Epithelial cell of proximal tubule (primary cell): ENCODE measurements around the gene SGO2. TPM values are rescaled to one million over a fixed set of nuclear protein-coding genes. Genes with fewer than 3 reads are reported as not detected.

ENCODE experiments used
- DNase-seq: peaks from one replicate; pipeline ENCODE4 v3.0.0-alpha.2; 2011; ENCODE audit warnings: low read depth
- H3K4me3 ChIP-seq: 2 replicates; pipeline ENCODE4 v1.5.1; 2011; ENCODE audit warnings: low read depth, mild to moderate bottlenecking, low read length
- total RNA-seq: library from RNA; depleted of rRNA; stranded (reverse); fragments of >200 nt; gene quantifications from 2 replicates; pipeline ENCODE4 v1.2.3, GENCODE V29; 2015
- TF ChIP-seq, protein P1 (sequence below): conservative IDR thresholded peaks from 2 replicates; pipeline ENCODE4 v1.5.1; 2012; ENCODE audit warnings: low read depth, mild to moderate bottlenecking, low read length

SGO2 gene
- total RNA-seq, 1 donor from 2014 or later = 29.4 TPM

DNA sequence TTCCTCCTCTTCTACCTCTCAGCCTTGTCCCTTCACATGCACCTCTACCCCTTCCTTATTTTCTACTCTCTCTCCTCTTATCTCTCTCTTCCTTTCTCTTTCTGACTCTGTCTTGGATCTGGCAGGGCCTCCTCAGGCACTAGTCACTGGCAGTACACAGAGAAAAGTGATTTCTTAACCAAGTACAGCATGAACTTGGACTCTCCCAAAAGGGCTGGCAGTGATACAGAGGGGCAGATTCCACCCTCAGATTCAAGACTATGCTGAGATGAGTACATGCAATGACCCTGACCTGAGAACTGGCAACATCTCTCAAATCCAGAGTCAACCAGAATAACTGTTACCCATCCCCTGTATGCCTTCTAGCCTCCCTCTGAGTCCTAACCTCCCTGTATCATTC lies 64.1 kb downstream of the SGO2 start:
- DNase-seq = no peak
- TF ChIP-seq, protein P1, sequence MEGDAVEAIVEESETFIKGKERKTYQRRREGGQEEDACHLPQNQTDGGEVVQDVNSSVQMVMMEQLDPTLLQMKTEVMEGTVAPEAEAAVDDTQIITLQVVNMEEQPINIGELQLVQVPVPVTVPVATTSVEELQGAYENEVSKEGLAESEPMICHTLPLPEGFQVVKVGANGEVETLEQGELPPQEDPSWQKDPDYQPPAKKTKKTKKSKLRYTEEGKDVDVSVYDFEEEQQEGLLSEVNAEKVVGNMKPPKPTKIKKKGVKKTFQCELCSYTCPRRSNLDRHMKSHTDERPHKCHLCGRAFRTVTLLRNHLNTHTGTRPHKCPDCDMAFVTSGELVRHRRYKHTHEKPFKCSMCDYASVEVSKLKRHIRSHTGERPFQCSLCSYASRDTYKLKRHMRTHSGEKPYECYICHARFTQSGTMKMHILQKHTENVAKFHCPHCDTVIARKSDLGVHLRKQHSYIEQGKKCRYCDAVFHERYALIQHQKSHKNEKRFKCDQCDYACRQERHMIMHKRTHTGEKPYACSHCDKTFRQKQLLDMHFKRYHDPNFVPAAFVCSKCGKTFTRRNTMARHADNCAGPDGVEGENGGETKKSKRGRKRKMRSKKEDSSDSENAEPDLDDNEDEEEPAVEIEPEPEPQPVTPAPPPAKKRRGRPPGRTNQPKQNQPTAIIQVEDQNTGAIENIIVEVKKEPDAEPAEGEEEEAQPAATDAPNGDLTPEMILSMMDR = no peak
- H3K4me3 ChIP-seq = no peak overlapping the region

DNA sequence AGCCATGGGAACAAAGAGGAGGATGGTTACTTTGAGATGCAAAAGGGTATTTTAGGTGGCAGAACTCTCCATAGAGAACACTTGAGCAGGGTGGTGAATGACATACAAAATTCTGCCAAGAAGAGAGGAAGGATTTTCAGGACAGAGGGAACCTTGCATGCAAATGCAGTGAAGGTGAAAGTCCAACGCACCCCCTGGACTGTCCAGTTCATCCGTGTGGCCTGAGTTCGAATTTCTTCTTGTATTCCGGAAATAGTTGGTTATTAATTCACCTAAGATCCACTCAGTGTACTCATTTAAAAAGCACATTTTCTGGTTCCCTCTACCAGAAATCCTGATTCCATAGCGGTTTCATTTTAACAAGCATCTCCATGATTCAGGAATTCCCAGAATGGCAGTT lies 65.3 kb downstream of the SGO2 start:
- TF ChIP-seq, protein P1 = no peak
- no peak overlapping the region for H3K4me3 ChIP-seq
- DNase-seq = no peak

DNA sequence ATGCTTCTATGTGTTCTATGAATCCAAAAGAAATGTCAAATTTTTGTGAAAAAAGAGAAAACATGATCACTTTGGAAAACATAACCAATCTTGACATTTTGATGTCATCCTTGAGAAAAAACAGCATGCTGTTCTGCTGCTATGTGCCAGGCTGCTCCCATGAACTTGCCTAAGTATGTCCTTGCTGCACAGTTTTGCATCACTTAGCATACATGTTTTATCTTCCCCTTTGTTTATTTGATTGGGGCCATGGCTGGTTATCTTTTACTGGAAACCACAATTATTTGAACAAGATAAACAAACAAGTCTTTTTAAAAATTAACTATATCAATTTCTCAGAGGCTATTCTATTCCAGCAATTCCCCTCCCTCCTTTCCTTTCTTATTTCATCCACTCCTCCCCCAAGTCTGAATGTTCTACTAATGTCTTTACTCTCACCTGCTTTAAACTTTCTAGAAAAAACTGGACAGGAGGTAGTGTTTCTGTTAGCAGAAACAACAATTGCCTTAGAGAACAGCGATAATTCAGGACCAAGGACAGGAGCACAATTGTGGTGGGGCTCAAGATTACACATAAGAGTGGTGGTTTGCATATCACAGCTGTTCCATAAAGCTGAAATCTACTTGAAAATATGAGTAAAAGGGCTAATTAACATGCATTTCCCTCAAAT lies 66.5 kb downstream of the SGO2 start:
- H3K4me3 ChIP-seq = no peak overlapping the region
- no peak for DNase-seq
- TF ChIP-seq, protein P1 = no peak

DNA sequence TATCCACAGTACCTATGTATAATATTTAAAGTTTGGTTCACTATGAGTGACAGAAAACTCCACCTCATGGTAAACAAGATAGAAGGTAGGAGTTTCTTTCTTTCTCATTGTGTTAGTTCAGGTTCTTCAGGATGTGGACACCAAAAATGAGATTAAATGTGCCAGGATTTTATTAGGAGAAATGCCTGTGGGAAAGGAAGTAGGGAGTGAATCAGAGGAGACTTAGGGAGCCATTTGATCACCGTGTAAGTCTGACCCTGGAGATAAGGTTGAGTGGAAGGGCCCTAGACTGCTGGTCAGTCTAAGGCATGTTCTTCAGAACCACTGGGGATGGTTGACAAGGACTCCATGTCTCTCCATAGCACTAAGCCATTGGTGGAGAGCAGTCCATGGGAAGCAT lies 67.9 kb downstream of the SGO2 start:
- TF ChIP-seq, protein P1 = no peak
- no peak overlapping the region for H3K4me3 ChIP-seq
- DNase-seq = no peak

DNA sequence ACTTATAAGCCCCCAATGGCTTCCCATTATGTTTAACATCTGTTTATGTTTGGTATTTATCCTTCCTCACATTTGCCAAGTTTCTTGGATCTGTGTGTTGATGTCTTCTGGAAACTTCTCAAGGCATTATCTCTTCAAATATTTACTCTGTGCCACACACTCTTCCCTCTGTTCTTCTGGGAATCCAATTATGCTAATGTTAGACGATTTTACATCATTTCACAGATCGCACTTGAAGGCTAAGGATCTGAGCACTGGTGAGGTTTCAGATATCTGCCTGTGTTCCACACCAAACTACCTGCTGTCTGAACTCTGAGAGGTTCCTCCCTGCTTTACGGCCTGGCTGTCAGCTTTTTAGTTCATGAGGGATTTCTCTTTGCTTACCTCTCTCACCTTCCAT lies 69.9 kb downstream of the SGO2 start:
- TF ChIP-seq, protein P1 = no peak
- no peak overlapping the region for H3K4me3 ChIP-seq
- no peak for DNase-seq

DNA sequence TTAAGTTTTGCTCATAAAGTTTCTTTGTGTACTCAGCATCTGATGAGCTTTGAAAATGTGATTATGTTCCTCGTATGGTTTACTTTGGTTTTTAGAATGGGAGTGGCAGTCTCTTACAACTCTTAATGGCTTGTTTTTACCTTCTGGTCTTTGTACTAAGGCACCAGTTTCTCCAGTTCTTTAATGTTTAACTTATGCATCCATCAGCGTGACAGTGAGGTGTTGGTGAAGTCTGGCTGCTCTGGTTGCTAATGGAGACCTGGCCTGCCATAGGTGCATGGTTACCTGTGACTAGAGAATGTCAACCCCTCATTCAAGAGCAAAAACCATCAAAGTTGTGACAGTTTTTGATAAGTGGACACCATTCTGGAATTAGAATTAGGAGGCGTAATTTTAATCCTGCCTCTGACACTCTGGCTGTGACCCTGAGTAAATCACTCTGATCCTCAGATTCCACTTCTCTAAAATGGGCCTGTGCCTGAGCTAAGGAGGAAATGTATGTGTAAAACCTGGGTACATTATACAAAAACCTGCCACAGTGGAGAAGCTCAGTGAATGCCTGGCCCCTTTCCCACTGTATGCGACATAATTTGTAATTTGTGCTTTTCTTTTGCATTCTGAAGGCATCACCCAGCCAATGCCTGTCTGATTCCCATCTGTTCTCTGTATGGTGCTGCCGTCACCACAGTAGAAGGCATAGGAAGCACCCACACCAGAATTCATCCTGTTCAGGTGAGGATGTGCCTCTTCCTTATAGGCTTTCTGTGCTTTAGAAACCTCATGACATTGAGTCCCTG lies 71.0 kb downstream of the SGO2 start:
- no peak for DNase-seq
- no peak overlapping the region for H3K4me3 ChIP-seq
- TF ChIP-seq, protein P1 = no peak
